Measurements from ENCODE around the gene ADRA1B.
A peak's percentile ranks its signal among the peaks of the same experiment; 100 is the strongest.

ADRA1B gene

GRCh38 chr5:159915904-159916840 is at the start of gene ADRA1B:
Gene ADRA1B, plus strand, starts transcription at chr5:159916482. Its CDS starts 424 bp downstream, at chr5:159916906.
- no peak for DNase-seq (ENCODE audit: low read depth in 2 of 2)

GRCh38 chr5:159873680-159874079 is 42.6 kb upstream of the ADRA1B start:
- no peak for DNase-seq (ENCODE audit: low read depth in 2 of 2)

- peak in 1 of 2 experiments; percentile 25 for DNase-seq (ENCODE audit: low read depth in 2 of 2)
Observed at GRCh38 chr5:159874263-159874662, 42.0 kb upstream of the ADRA1B start.

GRCh38 chr5:159877016-159877415 is 39.3 kb upstream of the ADRA1B start:
- no peak for DNase-seq (ENCODE audit: low read depth in 2 of 2)

GRCh38 chr5:159877894-159878448 is 38.3 kb upstream of the ADRA1B start:
- no peak for DNase-seq (ENCODE audit: low read depth in 2 of 2)

GRCh38 chr5:159878988-159879471 is 37.3 kb upstream of the ADRA1B start:
- peak; percentile 77 to 79 for DNase-seq (ENCODE audit: low read depth in 2 of 2)

- DNase-seq (ENCODE audit: low read depth in 2 of 2), result no peak
Observed at GRCh38 chr5:159880676-159881075, 35.6 kb upstream of the ADRA1B start.

GRCh38 chr5:159881967-159882366 is 34.3 kb upstream of the ADRA1B start:
- DNase-seq (ENCODE audit: low read depth in 2 of 2), result no peak

GRCh38 chr5:159883522-159883950 is 32.7 kb upstream of the ADRA1B start:
- DNase-seq (ENCODE audit: low read depth in 2 of 2), result peak; percentile 72 to 77

- no peak for DNase-seq (ENCODE audit: low read depth in 2 of 2)
Observed at GRCh38 chr5:159884917-159885620, 31.2 kb upstream of the ADRA1B start.

- no peak for DNase-seq (ENCODE audit: low read depth in 2 of 2)
Observed at GRCh38 chr5:159886296-159886695, 30.0 kb upstream of the ADRA1B start.

- DNase-seq (ENCODE audit: low read depth in 2 of 2), result no peak
Observed at GRCh38 chr5:159887050-159887449, 29.2 kb upstream of the ADRA1B start.

- no peak for DNase-seq (ENCODE audit: low read depth in 2 of 2)
Observed at GRCh38 chr5:159888860-159889259, 27.4 kb upstream of the ADRA1B start.

GRCh38 chr5:159890141-159890540 is 26.1 kb upstream of the ADRA1B start:
- DNase-seq (ENCODE audit: low read depth in 2 of 2), result no peak

- DNase-seq (ENCODE audit: low read depth in 2 of 2), result no peak
Observed at GRCh38 chr5:159891371-159891770, 24.9 kb upstream of the ADRA1B start.

- DNase-seq (ENCODE audit: low read depth in 2 of 2), result no peak
Observed at GRCh38 chr5:159893040-159893695, 23.1 kb upstream of the ADRA1B start.

- DNase-seq (ENCODE audit: low read depth in 2 of 2), result no peak
Observed at GRCh38 chr5:159894149-159894720, 22.0 kb upstream of the ADRA1B start.

GRCh38 chr5:159897786-159898393 is 18.4 kb upstream of the ADRA1B start:
- no peak for DNase-seq (ENCODE audit: low read depth in 2 of 2)

- peak in 1 of 2 experiments; percentile 69 for DNase-seq (ENCODE audit: low read depth in 2 of 2)
Observed at GRCh38 chr5:159899067-159900049, 16.9 kb upstream of the ADRA1B start.

- no peak for DNase-seq (ENCODE audit: low read depth in 2 of 2)
Observed at GRCh38 chr5:159901308-159901707, 15.0 kb upstream of the ADRA1B start.
